HepG2 (cell line): ENCODE data around the gene CRYZ. TPM values are rescaled to one million over a fixed set of nuclear protein-coding genes. Genes with fewer than 3 reads are reported as not detected.

Experiments used
- ATAC-seq: fragments of 200-7000 bp; cut with Tn5 transposase; 3 replicates; pipeline ENCODE4 v1.9.1; 2020; ENCODE audit warnings: mild to moderate bottlenecking, moderate library complexity
- BruUV-seq: library from RNA; stranded (reverse); fragments of 400-500 nt; replicated peaks from 2 replicates; lab custom pipeline; 2021; lab: Mats Ljungman, UMichigan
- CTCF ChIA-PET: fragments of 300-600 bp; formaldehyde crosslinking; extraction: SDS; loops from one replicate; lab custom pipeline; 2021; ENCODE audit warnings: low total read pairs, inconsistent platforms, low intra/inter-chr PET ratio; lab: Yijun Ruan, JAX
- POLR2A ChIA-PET: fragments of 350-600 bp; sonication (Branson Sonifier 250); formaldehyde crosslinking; loops from one replicate; lab custom pipeline; 2020; ENCODE audit warnings: antibody characterized with exemption, inconsistent platforms; lab: Yijun Ruan, JAX
- DNase-seq: peaks from one replicate; pipeline ENCODE4 v3.0.0-alpha.2; 2015; ENCODE audit warnings: low spot score
- FAIRE-seq: peaks from 3 replicates; lab custom pipeline; 2011; peaks lifted over from hg19 to GRCh38; lab: Jason Lieb, UNC
- H2AFZ ChIP-seq: one replicate; pipeline ENCODE4 v1.6.1; 2011; ENCODE audit warnings: low read length, inconsistent platforms
- H3K27ac ChIP-seq: fragments of 300-600 bp; 3 replicates; pipeline ENCODE4 v1.8.0; 2011; ENCODE audit warnings: mixed run types, mild to moderate bottlenecking, mixed read lengths, low read length, inconsistent platforms; ENCODE audit not compliant: insufficient read depth; ENCODE audit errors: extremely low read length
- H3K27me3 ChIP-seq, 2 experiments: fragments of 200-600 bp in 1 of 2; 2 replicates in 1 of 2; 3 replicates in 1 of 2; pipeline versions ENCODE4 v1.6.0 to v1.8.0; 2011; ENCODE audit warnings: low read length in 2 of 2, mild to moderate bottlenecking in 2 of 2, moderate library complexity in 2 of 2, inconsistent platforms in 1 of 2; ENCODE audit not compliant: insufficient read depth in 2 of 2, control insufficient read depth in 1 of 2
- H3K36me3 ChIP-seq, 2 experiments: fragments of 200-600 bp in 1 of 2; replicated peaks in 1 of 2; 2 replicates in 1 of 2; 3 replicates in 1 of 2; pipeline versions ENCODE4 v1.5.1 to v1.8.0; 2011; ENCODE audit warnings: low read length in 2 of 2, inconsistent platforms in 1 of 2; ENCODE audit not compliant: insufficient read depth in 2 of 2, control insufficient read depth in 1 of 2
- H3K4me1 ChIP-seq: 2 replicates; pipeline ENCODE4 v1.5.1; 2012; ENCODE audit warnings: low read length, inconsistent platforms; ENCODE audit not compliant: insufficient read depth
- H3K4me2 ChIP-seq: 2 replicates; pipeline ENCODE4 v1.6.0; 2011; ENCODE audit warnings: low read depth, low read length, inconsistent platforms
- H3K4me3 ChIP-seq, 3 experiments: fragments of 200-600 bp in 1 of 3; sonication (generic), shearing (Covaris generic) in 1 of 3; replicated peaks in 1 of 3; 2 replicates each; pipeline ENCODE4 v1.5.1; 2011 to 2016; ENCODE audit warnings: low read length in 3 of 3, inconsistent platforms in 2 of 3, low read depth in 2 of 3, mild to moderate bottlenecking in 2 of 3, control low read depth in 1 of 3, mixed read lengths in 1 of 3; ENCODE audit not compliant: insufficient read depth in 1 of 3
- H3K79me2 ChIP-seq: one replicate; pipeline ENCODE4 v1.6.1; 2011; ENCODE audit warnings: low read length, inconsistent platforms; ENCODE audit not compliant: insufficient read depth
- H3K9ac ChIP-seq: 2 replicates; pipeline ENCODE4 v1.6.0; 2011; ENCODE audit warnings: mild to moderate bottlenecking, low read depth, low read length, inconsistent platforms; ENCODE audit not compliant: insufficient read depth
- H3K9me3 ChIP-seq: 2 replicates; pipeline ENCODE4 v1.5.1; 2012; ENCODE audit warnings: mild to moderate bottlenecking, low read length
- H4K20me1 ChIP-seq: 2 replicates; pipeline ENCODE4 v1.6.0; 2011; ENCODE audit warnings: inconsistent platforms, mild to moderate bottlenecking, low read length, moderate library complexity; ENCODE audit not compliant: insufficient read depth
- ATF4 ChIP-seq, 2 experiments: fragments of 450-650 bp in 1 of 2; sonication (generic) in 1 of 2; formaldehyde crosslinking; IDR thresholded peaks; 2 replicates each; pipeline versions ENCODE4 v1.5.0 to v1.8.0; 2020 to 2022; ENCODE audit warnings: mild to moderate bottlenecking in 1 of 2, missing genetic modification reagents in 1 of 2
- BRCA1 ChIP-seq: sonication (generic); formaldehyde crosslinking; IDR thresholded peaks from 2 replicates; pipeline ENCODE4 v1.4.0; 2020; ENCODE audit warnings: missing genetic modification reagents
- BRF2 ChIP-seq: sonication (generic); formaldehyde crosslinking; IDR thresholded peaks from 2 replicates; pipeline ENCODE4 v1.8.1; 2022; ENCODE audit warnings: mild to moderate bottlenecking, missing genetic modification reagents
- CBX2 ChIP-seq, 2 experiments: fragments of 200-600 bp in 1 of 2; sonication (generic); formaldehyde crosslinking in 1 of 2; IDR thresholded peaks; 2 replicates each; pipeline versions ENCODE4 v1.7.0 to v1.8.1; 2018 to 2022; ENCODE audit warnings: low read depth in 2 of 2, low read length in 1 of 2, mild to moderate bottlenecking in 1 of 2, missing genetic modification reagents in 1 of 2
- JDP2 ChIP-seq: sonication (generic); formaldehyde crosslinking; IDR thresholded peaks from 2 replicates; pipeline ENCODE4 v1.8.1; 2022; ENCODE audit warnings: missing genetic modification reagents, borderline replicate concordance
- MATR3 ChIP-seq: sonication (generic); formaldehyde crosslinking; IDR thresholded peaks from 2 replicates; pipeline ENCODE4 v1.4.0; 2020; ENCODE audit warnings: missing genetic modification reagents
- MEIS2 ChIP-seq: sonication (generic); formaldehyde crosslinking; IDR thresholded peaks from 2 replicates; pipeline ENCODE4 v1.9.0; 2021; ENCODE audit warnings: mild to moderate bottlenecking, missing genetic modification reagents
- NCOA5 ChIP-seq: sonication (generic); formaldehyde crosslinking; IDR thresholded peaks from 2 replicates; pipeline ENCODE4 v1.4.0; 2020; ENCODE audit warnings: missing genetic modification reagents
- NFKBIZ ChIP-seq: IDR thresholded peaks from 2 replicates; pipeline ENCODE4 v1.6.1; 2018; ENCODE audit warnings: missing genetic modification reagents, missing compliant biosample characterization
- NFYC ChIP-seq: IDR thresholded peaks from 2 replicates; pipeline ENCODE4 v1.6.1; 2016; ENCODE audit warnings: missing genetic modification reagents, missing compliant biosample characterization
- PBX2 ChIP-seq: IDR thresholded peaks from 2 replicates; pipeline ENCODE4 v1.6.1; 2016; ENCODE audit warnings: control low read depth
- REL ChIP-seq: sonication (generic); formaldehyde crosslinking; conservative IDR thresholded peaks from 2 replicates; pipeline ENCODE4 v1.8.0; 2022; ENCODE audit warnings: mild to moderate bottlenecking, missing genetic modification reagents, moderate library complexity
- SIN3A ChIP-seq: IDR thresholded peaks from 2 replicates; pipeline ENCODE4 v1.6.1; 2011; ENCODE audit warnings: low read depth, mild to moderate bottlenecking, control low read depth, low read length, borderline replicate concordance
- SYNCRIP ChIP-seq: fragments of 200-400 bp; formaldehyde crosslinking; IDR thresholded peaks from 2 replicates; pipeline ENCODE4 v1.6.1; 2018; ENCODE audit warnings: mild to moderate bottlenecking, low read depth, low read length; ENCODE audit not compliant: insufficient read depth
- ZNF615 ChIP-seq: sonication (generic); formaldehyde crosslinking; IDR thresholded peaks from 2 replicates; pipeline ENCODE4 v1.5.0; 2020; ENCODE audit warnings: mild to moderate bottlenecking, missing genetic modification reagents, borderline replicate concordance
- ZNF720 ChIP-seq: sonication (generic); formaldehyde crosslinking; IDR thresholded peaks from 2 replicates; pipeline ENCODE4 v1.4.0; 2020; ENCODE audit warnings: missing genetic modification reagents
- ZNF839 ChIP-seq: sonication (generic); formaldehyde crosslinking; IDR thresholded peaks from 2 replicates; pipeline ENCODE4 v1.4.0; 2020; ENCODE audit warnings: missing genetic modification reagents, mild to moderate bottlenecking, borderline replicate concordance
- in situ Hi-C: cut with HindIII; loops from 2 replicates; pipeline ENCODE4 v1.10.0; 2017; ENCODE audit warnings: low pct_unique_long_range_greater_than_20kb; ENCODE audit not compliant: extremely low pct_ligation_motif_present
- intact Hi-C: fragments of 100-400 bp; cut with micrococcal nuclease; formaldehyde crosslinking; loops from one replicate; pipeline ENCODE4 v1.10.0; 2022; ENCODE audit not compliant: unreplicated experiment
- polyA plus RNA-seq, 8 experiments: library from polyadenylated mRNA; depleted of rRNA in 3 of 8; stranded (reverse) in 7 of 8; unstranded in 1 of 8; fragments of >200 nt; fragmentation: Illumina TruSeq in 4 of 8; extraction: Trizol in 4 of 8; gene quantifications; 2 replicates each; pipeline versions ENCODE4 v1.2.1 to v1.2.3, GENCODE V29; 2011 to 2016; ENCODE audit warnings: low read depth in 4 of 8, missing spikeins in 1 of 8, mixed read lengths in 1 of 8; ENCODE audit not compliant: insufficient read depth in 1 of 8
- total RNA-seq, 5 experiments: library from RNA; depleted of rRNA; stranded (reverse); fragments of >200 nt; fragmentation: Illumina TruSeq; extraction: Trizol; gene quantifications; 2 replicates each; pipeline ENCODE4 v1.2.3, GENCODE V29; 2016; ENCODE audit warnings: low read depth in 1 of 5

CRYZ gene
- total and polyA plus RNA-seq, 2 of the 13 experiments (the other 11 are each of a cell fraction or from before 2014, with no cell fraction given) = 115 to 211 TPM

- no TSS peak for BruUV-seq
- intact Hi-C loops = loop anchor here (10.0 kb wide), 1 partner anchor 179 kb away; no protein-coding TSS in a partner anchor
These were observed 49.2 kb downstream of the CRYZ start for GRCh38 chr1:74683656-74684055.

More at GRCh38 chr1:74683656-74684055, 49.2 kb downstream of the CRYZ start:
- H3K4me2 ChIP-seq = no peak overlapping the region
- POLR2A ChIA-PET = no interaction called here
- no peaks in the 10 kb centered on the region for H3K9me3 ChIP-seq
- H2AFZ ChIP-seq = no peak overlapping the region
- FAIRE-seq (no peak), DNase-seq (no peak), ATAC-seq (no peak)
- H3K27me3 ChIP-seq = no peaks in the 10 kb centered on the region
- no peaks in the 10 kb centered on the region for H3K4me1 ChIP-seq
- no peaks in the 10 kb centered on the region for H4K20me1 ChIP-seq
- TF ChIP-seq JDP2 (CRISPR knock-in tag) (no peak), NCOA5 (CRISPR knock-in tag) (no peak), NFYC (CRISPR knock-in tag) (no peak), ATF4 (CRISPR knock-in tag; IDR thresholded peaks at IDR 0.05) (no peak), REL (CRISPR knock-in tag) (no peak), ZNF615 (CRISPR knock-in tag) (no peak), BRF2 (no peak), MATR3 (CRISPR knock-in tag) (no peak), PBX2 (CRISPR knock-in tag) (no peak), SIN3A (no peak), CBX2 (IDR thresholded peaks at IDR 0.05; ENCODE audit: low read depth, low read length) (no peak), CBX2 (CRISPR knock-in tag; IDR thresholded peaks at IDR 0.05; ENCODE audit: low read depth) (no peak), SYNCRIP (no peak), NFKBIZ (CRISPR knock-in tag) (no peak), ZNF839 (CRISPR knock-in tag) (no peak), BRCA1 (no peak), ZNF720 (no peak), MEIS2 (CRISPR knock-in tag) (no peak)
- H3K79me2 ChIP-seq = no peaks in the 10 kb centered on the region
- in situ Hi-C loops = loop anchor here (25.0 kb wide), 1 partner anchor 846 kb away; no protein-coding TSS in a partner anchor
- H3K4me3 ChIP-seq = no peak overlapping the region
- H3K27ac ChIP-seq = no peak overlapping the region
- no peak overlapping the region for H3K9ac ChIP-seq
- CTCF ChIA-PET = no interaction called here
- no peaks in the 10 kb centered on the region for H3K36me3 ChIP-seq
